HG02943 (cell line): Measurements from ENCODE around the gene SLC66A1.

Source experiments
- ATAC-seq: cut with Tn5 transposase; IDR thresholded peaks from one replicate; pipeline ENCODE4 v1.9.1; 2021; ENCODE audit warnings: mild to moderate bottlenecking, low read depth, moderate library complexity; ENCODE audit not compliant: unreplicated experiment

Gene SLC66A1

DNA sequence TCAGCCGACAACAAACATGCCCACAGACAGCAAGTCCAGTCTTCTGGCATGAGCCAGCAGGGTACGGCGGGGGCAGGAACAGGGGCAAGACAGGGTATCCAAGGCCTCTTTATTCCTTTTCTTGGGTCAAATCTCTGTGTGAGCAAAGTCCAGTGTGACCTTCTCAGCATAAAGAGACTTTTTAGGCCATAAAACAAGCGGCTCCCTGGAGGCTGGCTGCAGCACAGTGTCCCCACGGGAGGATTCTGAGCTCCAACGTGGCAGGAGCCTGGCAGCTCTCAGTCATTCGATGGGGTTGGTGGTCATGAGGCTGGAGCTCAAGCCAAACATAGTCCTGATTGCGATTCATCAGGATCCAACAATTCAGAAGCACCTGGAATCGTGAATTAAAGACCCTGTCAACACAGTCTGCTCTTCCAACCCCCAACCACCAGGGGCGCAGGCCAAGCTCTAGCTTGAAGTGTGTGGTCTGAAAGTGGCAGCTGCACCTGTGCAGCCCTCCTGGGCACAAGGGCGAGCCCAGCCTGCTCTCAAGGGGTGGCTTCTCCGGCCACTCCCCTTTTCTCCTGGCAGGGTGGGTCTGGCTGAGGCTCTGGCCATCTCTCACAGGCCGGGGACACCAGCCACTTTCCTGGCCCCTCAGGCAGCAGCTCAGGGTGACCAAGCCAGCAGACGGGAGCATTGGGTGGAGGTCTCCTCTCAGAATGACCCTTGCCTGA is 62.1 kb downstream of the SLC66A1 start:
- ATAC-seq, result no peak

- ATAC-seq, result no peak
These were observed 62.8 kb downstream of the SLC66A1 start for GRCh38 chr1:19374926-19375325.

- no peak for ATAC-seq
These were observed 63.7 kb downstream of the SLC66A1 start for GRCh38 chr1:19375631-19376400.

DNA sequence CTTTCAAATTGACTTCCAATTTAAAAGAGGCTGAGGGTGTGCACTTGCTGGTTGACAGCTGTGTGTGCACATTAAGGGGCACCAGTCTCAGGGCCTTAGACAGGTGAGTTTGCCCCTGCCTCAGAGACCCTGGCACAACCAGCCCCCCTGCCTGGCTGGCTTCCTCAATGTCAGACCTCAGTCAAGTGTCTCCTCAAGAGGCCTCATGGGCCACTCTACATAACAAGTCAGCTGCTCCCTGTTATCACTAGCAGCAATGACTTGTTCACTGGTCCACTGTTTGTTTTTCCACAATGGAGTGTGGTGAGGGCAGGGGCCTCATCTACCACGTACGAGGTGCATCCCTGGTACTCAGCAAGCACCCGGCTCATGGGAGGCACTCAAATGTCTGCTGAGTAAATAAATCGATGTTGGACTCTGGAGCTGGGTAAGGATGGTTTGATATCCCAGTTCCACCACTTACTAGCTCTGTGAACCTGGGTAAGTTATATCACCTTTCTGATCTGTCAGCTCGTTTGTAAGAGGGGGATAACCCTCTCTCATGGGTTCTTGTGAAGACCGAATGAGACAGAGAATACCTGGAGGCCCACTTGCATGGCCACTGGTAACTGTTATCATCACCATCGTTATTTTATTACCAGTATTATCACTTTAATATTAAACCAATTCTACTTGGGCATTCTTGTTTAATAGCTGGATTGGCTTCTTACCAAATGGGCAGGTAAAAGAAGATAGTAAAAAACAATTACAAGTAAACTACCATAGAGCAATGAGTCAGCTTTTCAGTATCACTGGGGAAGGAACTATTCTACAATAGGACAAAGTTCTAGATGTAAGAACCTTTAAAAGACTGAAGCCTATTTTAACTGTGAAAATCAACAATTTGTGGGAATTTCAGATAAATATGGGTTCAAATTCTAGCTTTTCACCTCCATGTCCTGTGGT is 64.6 kb downstream of the SLC66A1 start:
- no peak for ATAC-seq

- ATAC-seq, result no peak
These were observed 65.9 kb downstream of the SLC66A1 start for GRCh38 chr1:19377812-19378718.
